ENCODE results near the gene JMJD6.
A peak's percentile ranks its signal among the peaks of the same experiment; 100 is the strongest.
"Not testable (repeated sequence)": the region's sequence is repeated elsewhere in the genome, so short reads cannot be mapped to it uniquely, and the experiment has no call there.

The JMJD6 gene

GRCh38 chr17:76716146-76716838, 10.1 kb downstream of the JMJD6 start:
- DNase-seq, result peak; percentile 43

- DNase-seq, result no peak
Measured at GRCh38 chr17:76715496-76715830, 10.9 kb downstream of the JMJD6 start.

- DNase-seq, result peak; percentile 64
Measured at GRCh38 chr17:76714822-76715495, 11.4 kb downstream of the JMJD6 start.

- DNase-seq, result no peak
Measured at GRCh38 chr17:76714336-76714735, 12.1 kb downstream of the JMJD6 start.

- DNase-seq, result no peak
Measured at GRCh38 chr17:76713765-76714164, 12.6 kb downstream of the JMJD6 start.

GRCh38 chr17:76712321-76712720, 14.1 kb downstream of the JMJD6 start:
- DNase-seq, result not testable (repeated sequence)

- no peak for DNase-seq
Measured at GRCh38 chr17:76710863-76711611, 15.4 kb downstream of the JMJD6 start, which contains the start of gene MXRA7. Gene MXRA7, minus strand, starts transcription at chr17:76710965. Its CDS starts 19 bp downstream, at chr17:76710946.

GRCh38 chr17:76709951-76710862, 16.2 kb downstream of the JMJD6 start:
- DNase-seq, result not testable (repeated sequence)

- no peak for DNase-seq
Measured at GRCh38 chr17:76709077-76709950, 17.1 kb downstream of the JMJD6 start.

GRCh38 chr17:76707985-76708807, 18.2 kb downstream of the JMJD6 start:
- DNase-seq, result no peak

GRCh38 chr17:76706817-76707216, 19.6 kb downstream of the JMJD6 start:
- no peak for DNase-seq

- no peak for DNase-seq
Measured at GRCh38 chr17:76704805-76705204, 21.6 kb downstream of the JMJD6 start.

- DNase-seq, result no peak
Measured at GRCh38 chr17:76702941-76703637, 23.3 kb downstream of the JMJD6 start.

- no peak for DNase-seq
Measured at GRCh38 chr17:76702076-76702475, 24.3 kb downstream of the JMJD6 start.

- no peak for DNase-seq
Measured at GRCh38 chr17:76701471-76701967, 24.9 kb downstream of the JMJD6 start.

GRCh38 chr17:76700617-76701470, 25.6 kb downstream of the JMJD6 start:
- DNase-seq, result no peak

GRCh38 chr17:76700270-76700616, 26.2 kb downstream of the JMJD6 start:
- DNase-seq, result no peak

GRCh38 chr17:76698466-76698977, 27.9 kb downstream of the JMJD6 start:
- not testable (repeated sequence) for DNase-seq
